ENCODE measurements around the gene PHF21A. TPM values are rescaled to one million over a fixed set of nuclear protein-coding genes. Genes with fewer than 3 reads are reported as not detected.

The PHF21A gene
- total and polyA plus RNA-seq, 10 of the 15 experiments (the other 5 are each of a cell fraction or from before 2014, with no cell fraction given), result 2.6 to 37.2 (median 16.0) TPM

DNA sequence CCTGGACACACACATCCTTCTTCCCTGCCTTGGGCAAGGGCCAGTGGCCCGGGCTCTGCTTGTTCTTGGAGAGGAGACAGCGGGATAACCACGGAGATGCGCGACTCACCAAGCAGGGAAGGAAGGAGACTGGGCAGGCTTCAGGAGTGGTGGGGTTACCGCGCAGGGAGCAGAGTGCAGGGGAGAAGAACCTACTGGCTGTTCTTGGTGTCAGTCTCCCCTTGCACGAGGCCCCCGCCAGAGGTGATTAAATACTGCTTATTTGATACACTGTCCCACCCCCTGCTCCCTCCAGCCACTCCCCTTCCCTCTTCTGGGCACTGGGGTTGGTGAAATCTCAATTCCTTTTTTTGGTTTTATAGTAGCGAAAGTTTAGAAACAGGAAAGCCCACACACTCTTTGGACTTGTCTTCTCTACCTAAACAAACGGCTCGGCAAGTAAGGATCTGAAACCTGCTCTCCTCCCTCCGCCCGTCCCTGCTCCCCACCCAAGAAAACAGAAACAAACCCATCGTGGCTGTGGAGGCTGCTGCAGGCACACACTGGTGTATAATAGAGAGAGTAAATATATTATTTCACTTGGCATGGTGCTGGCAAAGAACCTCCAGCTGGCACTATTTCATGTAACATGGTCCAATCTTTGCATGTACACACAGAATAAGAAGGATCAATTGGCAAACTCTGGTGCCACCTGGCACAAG lies 188.0 kb downstream of the PHF21A start (continued):
- TF ChIP-seq, protein P1, sequence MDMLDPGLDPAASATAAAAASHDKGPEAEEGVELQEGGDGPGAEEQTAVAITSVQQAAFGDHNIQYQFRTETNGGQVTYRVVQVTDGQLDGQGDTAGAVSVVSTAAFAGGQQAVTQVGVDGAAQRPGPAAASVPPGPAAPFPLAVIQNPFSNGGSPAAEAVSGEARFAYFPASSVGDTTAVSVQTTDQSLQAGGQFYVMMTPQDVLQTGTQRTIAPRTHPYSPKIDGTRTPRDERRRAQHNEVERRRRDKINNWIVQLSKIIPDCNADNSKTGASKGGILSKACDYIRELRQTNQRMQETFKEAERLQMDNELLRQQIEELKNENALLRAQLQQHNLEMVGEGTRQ (IDR thresholded peaks at IDR 0.05; ENCODE audit: borderline replicate concordance, low read depth, low read length), result no peak
- TF ChIP-seq, protein P2, sequence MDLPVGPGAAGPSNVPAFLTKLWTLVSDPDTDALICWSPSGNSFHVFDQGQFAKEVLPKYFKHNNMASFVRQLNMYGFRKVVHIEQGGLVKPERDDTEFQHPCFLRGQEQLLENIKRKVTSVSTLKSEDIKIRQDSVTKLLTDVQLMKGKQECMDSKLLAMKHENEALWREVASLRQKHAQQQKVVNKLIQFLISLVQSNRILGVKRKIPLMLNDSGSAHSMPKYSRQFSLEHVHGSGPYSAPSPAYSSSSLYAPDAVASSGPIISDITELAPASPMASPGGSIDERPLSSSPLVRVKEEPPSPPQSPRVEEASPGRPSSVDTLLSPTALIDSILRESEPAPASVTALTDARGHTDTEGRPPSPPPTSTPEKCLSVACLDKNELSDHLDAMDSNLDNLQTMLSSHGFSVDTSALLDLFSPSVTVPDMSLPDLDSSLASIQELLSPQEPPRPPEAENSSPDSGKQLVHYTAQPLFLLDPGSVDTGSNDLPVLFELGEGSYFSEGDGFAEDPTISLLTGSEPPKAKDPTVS (IDR thresholded peaks at IDR 0.05; ENCODE audit: low read depth, low read length), result no peak
- TF ChIP-seq FOXM1 (IDR thresholded peaks at IDR 0.05; ENCODE audit: low read depth, low read length) (no peak), RBBP5 (conservative IDR thresholded peaks at IDR 0.05) (no peak), BRCA1 (IDR thresholded peaks at IDR 0.05; ENCODE audit: low read depth, low read length) (no peak), IKZF1 (conservative IDR thresholded peaks at IDR 0.05) (peak; percentile 50; the same call in 1 of the 2 replicates), RB1 (IDR thresholded peaks at IDR 0.05; ENCODE audit: borderline replicate concordance) (no peak), ZNF384 (IDR thresholded peaks at IDR 0.05; ENCODE audit: borderline replicate concordance, low read depth, low read length) (no peak), ASH2L (IDR thresholded peaks at IDR 0.05; ENCODE audit: borderline replicate concordance, low read depth) (no peak), MXI1 (IDR thresholded peaks at IDR 0.05; ENCODE audit: low read depth, low read length) (no peak; the same call in 1 of the 2 replicates), CBX3 (IDR thresholded peaks at IDR 0.05; ENCODE audit: borderline replicate concordance, low read depth) (no peak), TCF12 (IDR thresholded peaks at IDR 0.05; ENCODE audit: low read depth, low read length) (no peak), SUPT20H (IDR thresholded peaks at IDR 0.05; ENCODE audit: borderline replicate concordance, control insufficient read depth, low read depth, low read length) (no peak), MTA3 (IDR thresholded peaks at IDR 0.05; ENCODE audit: borderline replicate concordance, low read length) (no peak), SREBF1 (IDR thresholded peaks at IDR 0.05; ENCODE audit: low read length) (no peak), DPF2 (IDR thresholded peaks at IDR 0.05) (no peak), SMAD5 (IDR thresholded peaks at IDR 0.05; ENCODE audit: low read depth) (no peak)
- TF ChIP-seq, protein P3, sequence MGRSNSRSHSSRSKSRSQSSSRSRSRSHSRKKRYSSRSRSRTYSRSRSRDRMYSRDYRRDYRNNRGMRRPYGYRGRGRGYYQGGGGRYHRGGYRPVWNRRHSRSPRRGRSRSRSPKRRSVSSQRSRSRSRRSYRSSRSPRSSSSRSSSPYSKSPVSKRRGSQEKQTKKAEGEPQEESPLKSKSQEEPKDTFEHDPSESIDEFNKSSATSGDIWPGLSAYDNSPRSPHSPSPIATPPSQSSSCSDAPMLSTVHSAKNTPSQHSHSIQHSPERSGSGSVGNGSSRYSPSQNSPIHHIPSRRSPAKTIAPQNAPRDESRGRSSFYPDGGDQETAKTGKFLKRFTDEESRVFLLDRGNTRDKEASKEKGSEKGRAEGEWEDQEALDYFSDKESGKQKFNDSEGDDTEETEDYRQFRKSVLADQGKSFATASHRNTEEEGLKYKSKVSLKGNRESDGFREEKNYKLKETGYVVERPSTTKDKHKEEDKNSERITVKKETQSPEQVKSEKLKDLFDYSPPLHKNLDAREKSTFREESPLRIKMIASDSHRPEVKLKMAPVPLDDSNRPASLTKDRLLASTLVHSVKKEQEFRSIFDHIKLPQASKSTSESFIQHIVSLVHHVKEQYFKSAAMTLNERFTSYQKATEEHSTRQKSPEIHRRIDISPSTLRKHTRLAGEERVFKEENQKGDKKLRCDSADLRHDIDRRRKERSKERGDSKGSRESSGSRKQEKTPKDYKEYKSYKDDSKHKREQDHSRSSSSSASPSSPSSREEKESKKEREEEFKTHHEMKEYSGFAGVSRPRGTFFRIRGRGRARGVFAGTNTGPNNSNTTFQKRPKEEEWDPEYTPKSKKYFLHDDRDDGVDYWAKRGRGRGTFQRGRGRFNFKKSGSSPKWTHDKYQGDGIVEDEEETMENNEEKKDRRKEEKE (IDR thresholded peaks at IDR 0.05), result no peak
- TF ChIP-seq, protein P4, sequence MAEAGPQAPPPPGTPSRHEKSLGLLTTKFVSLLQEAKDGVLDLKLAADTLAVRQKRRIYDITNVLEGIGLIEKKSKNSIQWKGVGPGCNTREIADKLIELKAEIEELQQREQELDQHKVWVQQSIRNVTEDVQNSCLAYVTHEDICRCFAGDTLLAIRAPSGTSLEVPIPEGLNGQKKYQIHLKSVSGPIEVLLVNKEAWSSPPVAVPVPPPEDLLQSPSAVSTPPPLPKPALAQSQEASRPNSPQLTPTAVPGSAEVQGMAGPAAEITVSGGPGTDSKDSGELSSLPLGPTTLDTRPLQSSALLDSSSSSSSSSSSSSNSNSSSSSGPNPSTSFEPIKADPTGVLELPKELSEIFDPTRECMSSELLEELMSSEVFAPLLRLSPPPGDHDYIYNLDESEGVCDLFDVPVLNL (IDR thresholded peaks at IDR 0.05; ENCODE audit: low read depth, low read length), result no peak
- TF ChIP-seq, protein P5, sequence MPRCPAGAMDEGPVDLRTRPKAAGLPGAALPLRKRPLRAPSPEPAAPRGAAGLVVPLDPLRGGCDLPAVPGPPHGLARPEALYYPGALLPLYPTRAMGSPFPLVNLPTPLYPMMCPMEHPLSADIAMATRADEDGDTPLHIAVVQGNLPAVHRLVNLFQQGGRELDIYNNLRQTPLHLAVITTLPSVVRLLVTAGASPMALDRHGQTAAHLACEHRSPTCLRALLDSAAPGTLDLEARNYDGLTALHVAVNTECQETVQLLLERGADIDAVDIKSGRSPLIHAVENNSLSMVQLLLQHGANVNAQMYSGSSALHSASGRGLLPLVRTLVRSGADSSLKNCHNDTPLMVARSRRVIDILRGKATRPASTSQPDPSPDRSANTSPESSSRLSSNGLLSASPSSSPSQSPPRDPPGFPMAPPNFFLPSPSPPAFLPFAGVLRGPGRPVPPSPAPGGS (IDR thresholded peaks at IDR 0.05; ENCODE audit: borderline replicate concordance, insufficient read depth, low read depth, low read length, poor library complexity, severe bottlenecking), result no peak
- TF ChIP-seq, protein P6, sequence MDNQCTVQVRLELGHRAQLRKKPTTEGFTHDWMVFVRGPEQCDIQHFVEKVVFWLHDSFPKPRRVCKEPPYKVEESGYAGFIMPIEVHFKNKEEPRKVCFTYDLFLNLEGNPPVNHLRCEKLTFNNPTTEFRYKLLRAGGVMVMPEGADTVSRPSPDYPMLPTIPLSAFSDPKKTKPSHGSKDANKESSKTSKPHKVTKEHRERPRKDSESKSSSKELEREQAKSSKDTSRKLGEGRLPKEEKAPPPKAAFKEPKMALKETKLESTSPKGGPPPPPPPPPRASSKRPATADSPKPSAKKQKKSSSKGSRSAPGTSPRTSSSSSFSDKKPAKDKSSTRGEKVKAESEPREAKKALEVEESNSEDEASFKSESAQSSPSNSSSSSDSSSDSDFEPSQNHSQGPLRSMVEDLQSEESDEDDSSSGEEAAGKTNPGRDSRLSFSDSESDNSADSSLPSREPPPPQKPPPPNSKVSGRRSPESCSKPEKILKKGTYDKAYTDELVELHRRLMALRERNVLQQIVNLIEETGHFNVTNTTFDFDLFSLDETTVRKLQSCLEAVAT (IDR thresholded peaks at IDR 0.05), result no peak

All from GM12878 (cell line).